HepG2 (cell line): ENCODE data around the gene MRPL2. TPM values are rescaled to one million over a fixed set of nuclear protein-coding genes. Genes with fewer than 3 reads are reported as not detected.

ENCODE experiments used
- KDM4B ChIP-seq: sonication (generic); formaldehyde crosslinking; IDR thresholded peaks from 2 replicates; pipeline ENCODE4 v1.4.0; 2020; ENCODE audit warnings: missing genetic modification reagents
- NKX3-1 ChIP-seq: sonication (generic); formaldehyde crosslinking; IDR thresholded peaks from 2 replicates; pipeline ENCODE4 v1.5.0; 2020; ENCODE audit warnings: missing genetic modification reagents
- NR2F2 ChIP-seq: IDR thresholded peaks from 2 replicates; pipeline ENCODE4 v1.6.1; 2012; ENCODE audit warnings: low read depth, inconsistent platforms, borderline replicate concordance
- SP140L ChIP-seq: sonication (generic); formaldehyde crosslinking; IDR thresholded peaks from 2 replicates; pipeline ENCODE4 v1.4.0; 2020; ENCODE audit warnings: missing genetic modification reagents, borderline replicate concordance
- SPEN ChIP-seq: sonication (generic); formaldehyde crosslinking; IDR thresholded peaks from 2 replicates; pipeline ENCODE4 v1.5.1; 2020; ENCODE audit warnings: low read depth, mild to moderate bottlenecking, missing genetic modification reagents
- TAF15 ChIP-seq: fragments of 200-400 bp; formaldehyde crosslinking; IDR thresholded peaks from one replicate; pipeline ENCODE4 v1.6.1; 2018; ENCODE audit warnings: mild to moderate bottlenecking, low read depth, low read length; ENCODE audit not compliant: poor library complexity, severe bottlenecking
- ZMYM3 ChIP-seq: sonication (generic); formaldehyde crosslinking; IDR thresholded peaks from 2 replicates; pipeline ENCODE4 v1.5.1; 2020; ENCODE audit warnings: mild to moderate bottlenecking, missing genetic modification reagents
- ZNF10 ChIP-seq: sonication (generic); formaldehyde crosslinking; IDR thresholded peaks from 2 replicates; pipeline ENCODE4 v1.4.0; 2020; ENCODE audit warnings: mild to moderate bottlenecking, low read depth, missing genetic modification reagents, borderline replicate concordance
- ZNF264 ChIP-seq: sonication (generic); formaldehyde crosslinking; IDR thresholded peaks from 2 replicates; pipeline ENCODE4 v1.4.0; 2020; ENCODE audit warnings: missing genetic modification reagents
- ZNF296 ChIP-seq: sonication (generic); formaldehyde crosslinking; conservative IDR thresholded peaks from 2 replicates; pipeline ENCODE4 v1.5.0; 2020; ENCODE audit warnings: mild to moderate bottlenecking, missing genetic modification reagents
- polyA plus RNA-seq, 8 experiments: library from polyadenylated mRNA; depleted of rRNA in 3 of 8; stranded (reverse) in 7 of 8; unstranded in 1 of 8; fragments of >200 nt; fragmentation: Illumina TruSeq in 4 of 8; extraction: Trizol in 4 of 8; gene quantifications; 2 replicates each; pipeline versions ENCODE4 v1.2.1 to v1.2.3, GENCODE V29; 2011 to 2016; ENCODE audit warnings: low read depth in 4 of 8, missing spikeins in 1 of 8, mixed read lengths in 1 of 8; ENCODE audit not compliant: insufficient read depth in 1 of 8
- total RNA-seq, 5 experiments: library from RNA; depleted of rRNA; stranded (reverse); fragments of >200 nt; fragmentation: Illumina TruSeq; extraction: Trizol; gene quantifications; 2 replicates each; pipeline ENCODE4 v1.2.3, GENCODE V29; 2016; ENCODE audit warnings: low read depth in 1 of 5
- TF ChIP-seq, protein P1 (sequence below): sonication (generic); formaldehyde crosslinking; IDR thresholded peaks from 2 replicates; pipeline ENCODE4 v1.4.0; 2020; ENCODE audit warnings: missing genetic modification reagents
- TF ChIP-seq, protein P2 (sequence below), 2 experiments: sonication (generic) in 1 of 2; formaldehyde crosslinking in 1 of 2; IDR thresholded peaks; 2 replicates each; pipeline versions ENCODE4 v1.4.0 to v1.6.1; 2016 to 2020; ENCODE audit warnings: borderline replicate concordance in 1 of 2, low read depth in 1 of 2, mild to moderate bottlenecking in 1 of 2, missing genetic modification reagents in 1 of 2
- TF ChIP-seq, protein P3 (sequence below): sonication (generic); formaldehyde crosslinking; IDR thresholded peaks from 2 replicates; pipeline ENCODE4 v1.5.1; 2020; ENCODE audit warnings: mild to moderate bottlenecking, moderate library complexity, missing genetic modification reagents
- TF ChIP-seq, protein P4 (sequence below), 2 experiments: sonication (generic) in 1 of 2; formaldehyde crosslinking in 1 of 2; IDR thresholded peaks; 2 replicates each; pipeline versions ENCODE4 v1.6.1 to v1.9.0; 2014 to 2022; ENCODE audit warnings: antibody characterized with exemption in 1 of 2, borderline replicate concordance in 1 of 2, inconsistent platforms in 1 of 2, low read depth in 1 of 2, missing genetic modification reagents in 1 of 2

Gene MRPL2
- total and polyA plus RNA-seq, 2 of the 13 experiments (the other 11 are each of a cell fraction or from before 2014, with no cell fraction given), result 56.8 to 65.6 TPM

DNA sequence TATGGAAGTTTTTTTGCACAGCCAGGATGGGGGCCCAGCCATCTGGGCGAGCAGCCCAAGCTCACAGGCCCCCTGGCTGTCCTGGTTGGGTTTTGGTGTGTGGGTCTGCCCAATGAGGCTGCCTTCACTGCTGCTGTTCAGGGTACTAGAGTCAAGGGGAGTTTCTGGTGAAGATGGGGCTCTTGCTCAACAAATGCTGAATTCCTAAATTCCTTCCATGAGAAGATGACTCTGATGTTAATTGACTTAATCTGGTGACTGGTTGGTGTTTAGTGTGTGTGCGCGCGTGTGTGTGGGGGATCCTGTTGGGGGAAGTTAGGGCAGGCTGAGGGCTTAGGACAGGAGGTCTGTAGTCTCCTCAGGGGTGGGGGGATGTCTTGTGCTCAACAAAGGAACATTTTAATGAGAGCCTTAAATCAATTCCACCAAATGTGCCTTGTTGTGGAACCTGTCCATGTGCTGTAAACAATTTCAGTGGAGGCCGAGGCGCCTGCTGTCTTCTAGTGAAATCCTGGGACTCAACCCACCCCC is 18.8 kb upstream of the MRPL2 start (continued):
- TF ChIP-seq, protein P1, sequence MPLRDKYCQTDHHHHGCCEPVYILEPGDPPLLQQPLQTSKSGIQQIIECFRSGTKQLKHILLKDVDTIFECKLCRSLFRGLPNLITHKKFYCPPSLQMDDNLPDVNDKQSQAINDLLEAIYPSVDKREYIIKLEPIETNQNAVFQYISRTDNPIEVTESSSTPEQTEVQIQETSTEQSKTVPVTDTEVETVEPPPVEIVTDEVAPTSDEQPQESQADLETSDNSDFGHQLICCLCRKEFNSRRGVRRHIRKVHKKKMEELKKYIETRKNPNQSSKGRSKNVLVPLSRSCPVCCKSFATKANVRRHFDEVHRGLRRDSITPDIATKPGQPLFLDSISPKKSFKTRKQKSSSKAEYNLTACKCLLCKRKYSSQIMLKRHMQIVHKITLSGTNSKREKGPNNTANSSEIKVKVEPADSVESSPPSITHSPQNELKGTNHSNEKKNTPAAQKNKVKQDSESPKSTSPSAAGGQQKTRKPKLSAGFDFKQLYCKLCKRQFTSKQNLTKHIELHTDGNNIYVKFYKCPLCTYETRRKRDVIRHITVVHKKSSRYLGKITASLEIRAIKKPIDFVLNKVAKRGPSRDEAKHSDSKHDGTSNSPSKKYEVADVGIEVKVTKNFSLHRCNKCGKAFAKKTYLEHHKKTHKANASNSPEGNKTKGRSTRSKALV (CRISPR knock-in tag), result no peak
- no peak for TF ChIP-seq SPEN (CRISPR knock-in tag)
- TF ChIP-seq SP140L (CRISPR knock-in tag), result no peak
- TF ChIP-seq KDM4B (CRISPR knock-in tag), result no peak
- no peak for TF ChIP-seq ZNF264 (CRISPR knock-in tag)
- no peak for TF ChIP-seq TAF15
- TF ChIP-seq, protein P2, sequence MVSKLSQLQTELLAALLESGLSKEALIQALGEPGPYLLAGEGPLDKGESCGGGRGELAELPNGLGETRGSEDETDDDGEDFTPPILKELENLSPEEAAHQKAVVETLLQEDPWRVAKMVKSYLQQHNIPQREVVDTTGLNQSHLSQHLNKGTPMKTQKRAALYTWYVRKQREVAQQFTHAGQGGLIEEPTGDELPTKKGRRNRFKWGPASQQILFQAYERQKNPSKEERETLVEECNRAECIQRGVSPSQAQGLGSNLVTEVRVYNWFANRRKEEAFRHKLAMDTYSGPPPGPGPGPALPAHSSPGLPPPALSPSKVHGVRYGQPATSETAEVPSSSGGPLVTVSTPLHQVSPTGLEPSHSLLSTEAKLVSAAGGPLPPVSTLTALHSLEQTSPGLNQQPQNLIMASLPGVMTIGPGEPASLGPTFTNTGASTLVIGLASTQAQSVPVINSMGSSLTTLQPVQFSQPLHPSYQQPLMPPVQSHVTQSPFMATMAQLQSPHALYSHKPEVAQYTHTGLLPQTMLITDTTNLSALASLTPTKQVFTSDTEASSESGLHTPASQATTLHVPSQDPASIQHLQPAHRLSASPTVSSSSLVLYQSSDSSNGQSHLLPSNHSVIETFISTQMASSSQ (IDR thresholded peaks at IDR 0.05; ENCODE audit: low read depth), result no peak
- TF ChIP-seq, protein P2 (CRISPR knock-in tag; IDR thresholded peaks at IDR 0.05; ENCODE audit: borderline replicate concordance), result no peak
- TF ChIP-seq ZNF296 (CRISPR knock-in tag), result no peak
- no peak for TF ChIP-seq NR2F2
- TF ChIP-seq, protein P3, sequence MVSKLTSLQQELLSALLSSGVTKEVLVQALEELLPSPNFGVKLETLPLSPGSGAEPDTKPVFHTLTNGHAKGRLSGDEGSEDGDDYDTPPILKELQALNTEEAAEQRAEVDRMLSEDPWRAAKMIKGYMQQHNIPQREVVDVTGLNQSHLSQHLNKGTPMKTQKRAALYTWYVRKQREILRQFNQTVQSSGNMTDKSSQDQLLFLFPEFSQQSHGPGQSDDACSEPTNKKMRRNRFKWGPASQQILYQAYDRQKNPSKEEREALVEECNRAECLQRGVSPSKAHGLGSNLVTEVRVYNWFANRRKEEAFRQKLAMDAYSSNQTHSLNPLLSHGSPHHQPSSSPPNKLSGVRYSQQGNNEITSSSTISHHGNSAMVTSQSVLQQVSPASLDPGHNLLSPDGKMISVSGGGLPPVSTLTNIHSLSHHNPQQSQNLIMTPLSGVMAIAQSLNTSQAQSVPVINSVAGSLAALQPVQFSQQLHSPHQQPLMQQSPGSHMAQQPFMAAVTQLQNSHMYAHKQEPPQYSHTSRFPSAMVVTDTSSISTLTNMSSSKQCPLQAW (CRISPR knock-in tag), result no peak
- TF ChIP-seq ZMYM3 (CRISPR knock-in tag), result 0 out of 2 replicates have a peak, but pooled peaks have one; percentile 19
- TF ChIP-seq ZNF10 (CRISPR knock-in tag), result no peak
- TF ChIP-seq, protein P4, sequence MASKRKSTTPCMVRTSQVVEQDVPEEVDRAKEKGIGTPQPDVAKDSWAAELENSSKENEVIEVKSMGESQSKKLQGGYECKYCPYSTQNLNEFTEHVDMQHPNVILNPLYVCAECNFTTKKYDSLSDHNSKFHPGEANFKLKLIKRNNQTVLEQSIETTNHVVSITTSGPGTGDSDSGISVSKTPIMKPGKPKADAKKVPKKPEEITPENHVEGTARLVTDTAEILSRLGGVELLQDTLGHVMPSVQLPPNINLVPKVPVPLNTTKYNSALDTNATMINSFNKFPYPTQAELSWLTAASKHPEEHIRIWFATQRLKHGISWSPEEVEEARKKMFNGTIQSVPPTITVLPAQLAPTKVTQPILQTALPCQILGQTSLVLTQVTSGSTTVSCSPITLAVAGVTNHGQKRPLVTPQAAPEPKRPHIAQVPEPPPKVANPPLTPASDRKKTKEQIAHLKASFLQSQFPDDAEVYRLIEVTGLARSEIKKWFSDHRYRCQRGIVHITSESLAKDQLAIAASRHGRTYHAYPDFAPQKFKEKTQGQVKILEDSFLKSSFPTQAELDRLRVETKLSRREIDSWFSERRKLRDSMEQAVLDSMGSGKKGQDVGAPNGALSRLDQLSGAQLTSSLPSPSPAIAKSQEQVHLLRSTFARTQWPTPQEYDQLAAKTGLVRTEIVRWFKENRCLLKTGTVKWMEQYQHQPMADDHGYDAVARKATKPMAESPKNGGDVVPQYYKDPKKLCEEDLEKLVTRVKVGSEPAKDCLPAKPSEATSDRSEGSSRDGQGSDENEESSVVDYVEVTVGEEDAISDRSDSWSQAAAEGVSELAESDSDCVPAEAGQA (IDR thresholded peaks at IDR 0.05; ENCODE audit: low read depth), result no peak
- TF ChIP-seq, protein P4 (CRISPR knock-in tag; IDR thresholded peaks at IDR 0.05; ENCODE audit: borderline replicate concordance), result no peak
- no peak for TF ChIP-seq NKX3-1 (CRISPR knock-in tag)
